Midbrain (tissue), 1 donor: ENCODE results near the gene ADCY6.
A peak's percentile ranks its signal among the peaks of the same experiment; 100 is the strongest.

Source experiments
- DNase-seq: peaks from one replicate; lab custom pipeline; 2025; lab: John Stamatoyannopoulos, UW

The ADCY6 gene

GRCh38 chr12:48815126-48816110 is 26.5 kb upstream of the ADCY6 start:
- peak; percentile 29 for DNase-seq

- DNase-seq: peak; percentile 65
These were observed 25.6 kb upstream of the ADCY6 start for GRCh38 chr12:48814262-48815125.

DNA sequence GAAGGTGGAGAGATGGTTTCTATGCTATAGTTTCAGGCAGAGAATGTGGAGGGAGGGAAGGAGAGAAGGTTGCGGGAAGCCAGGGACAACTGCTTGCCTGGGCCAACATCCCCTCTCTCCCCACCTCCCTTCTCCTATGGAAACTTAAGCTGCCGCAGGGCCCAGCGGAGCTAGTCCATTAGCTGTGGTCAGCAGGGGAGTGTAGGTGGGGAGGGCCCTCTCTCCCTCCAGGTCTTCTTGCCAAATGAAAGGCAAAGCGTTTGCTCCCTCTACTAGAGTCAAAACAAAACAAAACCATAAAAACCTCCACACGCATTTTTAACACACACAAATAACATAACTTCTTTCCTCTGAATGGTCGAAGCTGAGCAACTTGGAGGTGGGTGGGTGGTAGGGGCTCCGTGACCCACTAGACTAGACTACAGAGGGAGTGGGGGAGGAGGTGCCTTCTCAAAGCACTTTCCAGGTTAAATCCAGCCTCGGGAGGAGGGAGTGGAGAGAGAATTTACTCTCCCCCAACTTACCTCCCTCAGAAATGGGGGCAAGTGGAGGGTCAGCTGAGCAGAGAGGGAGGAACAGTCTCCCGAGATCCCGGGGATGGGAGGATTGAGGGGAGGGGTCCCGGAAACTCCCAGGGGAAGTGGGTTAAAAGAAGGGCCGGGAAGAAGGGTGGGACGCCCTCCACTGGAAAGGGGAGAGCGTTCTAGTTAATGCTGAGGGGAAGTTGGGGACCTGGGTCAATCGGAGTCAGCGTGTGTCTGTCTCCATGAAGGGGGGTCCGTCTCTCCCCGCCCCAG is 24.8 kb upstream of the ADCY6 start:
- no peak for DNase-seq

- no peak for DNase-seq
These were observed 23.5 kb upstream of the ADCY6 start for GRCh38 chr12:48812389-48812788.

GRCh38 chr12:48811437-48812090 is 22.7 kb upstream of the ADCY6 start:
- DNase-seq: no peak

- no peak for DNase-seq
These were observed 22.1 kb upstream of the ADCY6 start for GRCh38 chr12:48810903-48811431.

GRCh38 chr12:48807981-48808380 is 19.1 kb upstream of the ADCY6 start:
- DNase-seq: no peak

- DNase-seq: no peak
These were observed 14.8 kb upstream of the ADCY6 start for GRCh38 chr12:48803675-48804074.

- DNase-seq: no peak
These were observed 12.1 kb upstream of the ADCY6 start for GRCh38 chr12:48800971-48801370.

GRCh38 chr12:48800457-48800856 is 11.6 kb upstream of the ADCY6 start:
- no peak for DNase-seq

DNA sequence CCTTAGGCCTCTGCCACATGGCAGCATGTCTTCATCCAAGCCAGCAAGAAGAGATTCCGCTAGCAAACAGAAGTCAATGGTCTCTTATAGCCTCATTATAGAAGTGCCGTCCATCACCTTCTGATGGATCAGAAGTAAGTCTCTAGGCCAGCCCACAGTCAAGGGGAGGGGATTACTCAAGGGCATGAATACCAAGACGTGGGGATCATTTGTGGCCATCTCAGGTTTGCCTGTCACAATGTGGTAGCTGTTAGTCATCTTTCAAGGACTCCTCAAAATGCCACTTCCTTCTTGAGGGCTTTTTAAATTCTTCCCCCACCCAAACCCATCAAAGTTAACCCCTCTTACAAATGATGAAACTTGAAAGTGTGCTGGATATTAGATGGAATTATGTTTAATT is 8.1 kb upstream of the ADCY6 start:
- DNase-seq: no peak

GRCh38 chr12:48795550-48796455 is 6.9 kb upstream of the ADCY6 start:
- peak; percentile 76 for DNase-seq

DNA sequence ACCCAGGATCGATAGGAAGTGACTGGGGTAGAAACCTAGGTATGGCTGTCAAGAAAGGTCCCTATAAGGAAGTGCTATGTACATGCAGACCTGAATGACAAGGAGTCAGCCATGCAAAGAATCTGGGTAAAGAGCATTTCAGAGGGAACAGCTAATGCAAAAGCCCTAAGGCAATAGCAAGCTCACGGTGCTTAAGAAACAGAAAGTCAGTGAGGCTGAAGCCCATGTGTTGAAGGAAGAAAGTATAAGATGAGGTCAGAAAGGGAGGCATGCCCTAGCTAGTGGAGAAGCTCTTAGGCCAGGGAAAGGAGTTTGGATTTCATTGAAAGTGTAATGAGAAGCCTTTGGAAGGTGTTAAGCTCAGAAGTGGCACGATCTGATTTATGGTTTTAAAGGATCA is 6.0 kb upstream of the ADCY6 start:
- no peak for DNase-seq

- no peak for DNase-seq
These were observed 4.8 kb upstream of the ADCY6 start for GRCh38 chr12:48793696-48794095.

- DNase-seq: no peak
These were observed 1.0 kb upstream of the ADCY6 start for GRCh38 chr12:48789858-48790326.

GRCh38 chr12:48788524-48788853 is 400 bp downstream of the ADCY6 start:
- DNase-seq: no peak

GRCh38 chr12:48787791-48788523 is 932 bp downstream of the ADCY6 start:
- DNase-seq: no peak

DNA sequence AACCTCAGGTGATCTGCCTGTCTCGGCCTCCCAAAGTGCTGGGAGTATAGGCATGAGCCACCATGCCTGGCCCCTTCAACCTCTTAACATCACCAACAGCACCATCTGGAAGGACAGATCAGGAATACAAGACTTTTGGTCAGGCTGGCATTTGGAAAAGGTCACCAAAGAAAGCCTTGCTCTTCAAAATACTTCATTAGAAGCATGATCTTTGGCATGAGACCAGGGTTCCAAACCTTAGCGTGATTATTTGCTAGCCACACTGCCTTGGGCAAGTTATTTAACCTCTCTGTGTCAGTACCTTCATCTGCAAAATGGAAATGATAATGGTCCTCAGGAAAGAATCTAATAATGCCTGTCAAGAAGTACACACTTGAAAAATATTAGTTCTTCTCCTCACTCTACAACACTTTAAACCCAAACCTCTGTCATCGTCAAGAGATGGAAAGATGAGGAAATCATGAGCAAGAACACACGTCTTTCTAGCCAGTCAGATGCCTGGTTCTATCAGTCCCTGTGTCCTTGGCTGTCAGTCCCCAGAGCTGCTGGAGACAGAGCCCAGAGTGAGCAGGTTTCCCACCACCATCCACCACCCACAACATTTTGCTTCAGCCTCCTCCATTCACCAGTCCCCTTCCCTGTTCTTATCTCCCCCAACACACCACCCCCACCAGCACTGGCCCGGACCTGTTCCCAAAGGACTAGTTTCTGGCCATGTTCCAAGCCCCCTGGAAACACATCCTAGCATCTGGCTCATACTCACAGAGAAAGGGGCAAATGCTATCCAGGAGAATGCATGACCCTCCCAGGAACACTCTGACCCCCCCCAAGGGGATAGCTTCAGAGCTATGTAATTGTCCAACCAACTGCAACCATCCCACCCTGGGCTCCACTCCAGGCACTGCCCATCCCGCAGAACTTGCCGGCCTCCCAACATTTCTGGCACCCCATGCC is 2.0 kb downstream of the ADCY6 start:
- no peak for DNase-seq
